HG03103 (cell line): ENCODE measurements around the gene GFOD1.
"Not testable (repeated sequence)": the region's sequence is repeated elsewhere in the genome, so short reads cannot be mapped to it uniquely, and the experiment has no call there.

ENCODE experiments used
- ATAC-seq: cut with Tn5 transposase; IDR thresholded peaks from one replicate; pipeline ENCODE4 v1.9.1; 2021; ENCODE audit warnings: low read depth; ENCODE audit not compliant: unreplicated experiment

GFOD1 gene

GRCh38 chr6:13409991-13410390 lies 77.4 kb downstream of the GFOD1 start:
- ATAC-seq, result no peak

- ATAC-seq, result no peak
Measured at GRCh38 chr6:13407709-13408695, 79.4 kb downstream of the GFOD1 start.

GRCh38 chr6:13407368-13407708 lies 80.1 kb downstream of the GFOD1 start:
- no peak for ATAC-seq

GRCh38 chr6:13406781-13407180 lies 80.6 kb downstream of the GFOD1 start:
- no peak for ATAC-seq

- ATAC-seq, result no peak
Measured at GRCh38 chr6:13405961-13406477, 81.4 kb downstream of the GFOD1 start.

- ATAC-seq, result no peak
Measured at GRCh38 chr6:13404892-13405254, 82.5 kb downstream of the GFOD1 start.

GRCh38 chr6:13404228-13404891 lies 83.0 kb downstream of the GFOD1 start:
- no peak for ATAC-seq

GRCh38 chr6:13402711-13403110 lies 84.7 kb downstream of the GFOD1 start:
- ATAC-seq, result no peak

GRCh38 chr6:13400772-13401171 lies 86.6 kb downstream of the GFOD1 start:
- ATAC-seq, result no peak

- no peak for ATAC-seq
Measured at GRCh38 chr6:13398421-13398994, 88.9 kb downstream of the GFOD1 start.

- ATAC-seq, result no peak
Measured at GRCh38 chr6:13398069-13398381, 89.4 kb downstream of the GFOD1 start.

- ATAC-seq, result peak; percentile 50
Measured at GRCh38 chr6:13397359-13398068, 89.9 kb downstream of the GFOD1 start.

GRCh38 chr6:13396241-13396792 lies 91.1 kb downstream of the GFOD1 start:
- ATAC-seq, result no peak

- ATAC-seq, result no peak
Measured at GRCh38 chr6:13395272-13396237, 91.8 kb downstream of the GFOD1 start.

- ATAC-seq, result no peak
Measured at GRCh38 chr6:13392462-13392861, 94.9 kb downstream of the GFOD1 start.

- ATAC-seq, result no peak
Measured at GRCh38 chr6:13391537-13391936, 95.9 kb downstream of the GFOD1 start.

GRCh38 chr6:13390658-13391057 lies 96.7 kb downstream of the GFOD1 start:
- no peak for ATAC-seq

- ATAC-seq, result not testable (repeated sequence)
Measured at GRCh38 chr6:13389237-13389636, 98.2 kb downstream of the GFOD1 start.

- ATAC-seq, result not testable (repeated sequence)
Measured at GRCh38 chr6:13388769-13389168, 98.6 kb downstream of the GFOD1 start.
